ENCODE measurements around the gene PAQR3. TPM values are rescaled to one million over a fixed set of nuclear protein-coding genes. Genes with fewer than 3 reads are reported as not detected.
"Not testable (repeated sequence)": the region's sequence is repeated elsewhere in the genome, so short reads cannot be mapped to it uniquely, and the experiment has no call there.

Gene PAQR3
- total and polyA plus RNA-seq, 5 donors from 2014 or later: 6.5 to 23.5 (median 11.2) TPM

- no peaks in the 10 kb centered on the region for H3K27me3 Mint-ChIP-seq
- ATAC-seq (ENCODE audit: low read depth in 2 of 2) (no peak), DNase-seq (no peak)
- no peaks in the 10 kb centered on the region for H3K4me1 Mint-ChIP-seq
- Histone ChIP-seq H3K36me3 (ENCODE audit: control insufficient read depth, insufficient read depth, low read length) (peaks cover 4% of the 10 kb centered on the region), H3K27me3 (ENCODE audit: control insufficient read depth, insufficient read depth, low read length) (no peaks in the 10 kb centered on the region), H3K9me3 (ENCODE audit: control insufficient read depth in 2 of 2, low read length in 2 of 2) (no peaks in the 10 kb centered on the region), H3K4me1 (ENCODE audit: control insufficient read depth, insufficient read depth, low read length, poor library complexity, severe bottlenecking) (no peaks in the 10 kb centered on the region), H3K27ac (ENCODE audit: insufficient read depth, low read length, poor library complexity, severe bottlenecking) (no peak overlapping the region), H3K4me3 (ENCODE audit: low read depth, low read length) (no peak overlapping the region)
- H3K36me3 Mint-ChIP-seq: peaks cover 11% of the 10 kb centered on the region
- H3K27ac Mint-ChIP-seq: no peak overlapping the region
- H3K4me3 Mint-ChIP-seq: no peak overlapping the region
- H3K9me3 Mint-ChIP-seq: peaks cover 0 to 2% (median 0%) of the 10 kb centered on the region in 7 donors
Observed at GRCh38 chr4:78899302-78899701, 39.9 kb downstream of the PAQR3 start.

- no peaks in the 10 kb centered on the region for H3K4me1 ChIP-seq (ENCODE audit: control insufficient read depth, insufficient read depth, low read length, poor library complexity, severe bottlenecking)
- Mint-ChIP-seq H3K36me3 (peaks cover 20% of the 10 kb centered on the region), H3K9me3 (peaks cover 0 to 1% (median 0%) of the 10 kb centered on the region in 7 donors), H3K27me3 (peaks cover 4% of the 10 kb centered on the region), H3K4me1 (peaks cover 5 to 23% (median 9%) of the 10 kb centered on the region in 4 donors), H3K4me3 (no peak overlapping the region), H3K27ac (peak overlapping the region in 1 of 3 donors; percentile 9)
- H3K27me3 ChIP-seq (ENCODE audit: control insufficient read depth, insufficient read depth, low read length): no peaks in the 10 kb centered on the region
- H3K36me3 ChIP-seq (ENCODE audit: control insufficient read depth, insufficient read depth, low read length): peaks cover 7% of the 10 kb centered on the region
- ATAC-seq (ENCODE audit: low read depth in 2 of 2) (no peak), DNase-seq (no peak)
- H3K9me3 ChIP-seq (ENCODE audit: control insufficient read depth in 2 of 2, low read length in 2 of 2): no peaks in the 10 kb centered on the region
- no peak overlapping the region for H3K27ac ChIP-seq (ENCODE audit: insufficient read depth, low read length, poor library complexity, severe bottlenecking)
- H3K4me3 ChIP-seq (ENCODE audit: low read depth, low read length): no peak overlapping the region
Observed at GRCh38 chr4:78889955-78890354, 49.3 kb downstream of the PAQR3 start.

GRCh38 chr4:78885598-78885997 is 53.6 kb downstream of the PAQR3 start:
- Histone ChIP-seq H3K27ac (ENCODE audit: insufficient read depth, low read length, poor library complexity, severe bottlenecking) (no peak overlapping the region), H3K36me3 (ENCODE audit: control insufficient read depth, insufficient read depth, low read length) (no peaks in the 10 kb centered on the region), H3K4me1 (ENCODE audit: control insufficient read depth, insufficient read depth, low read length, poor library complexity, severe bottlenecking) (no peaks in the 10 kb centered on the region), H3K4me3 (ENCODE audit: low read depth, low read length) (no peak overlapping the region), H3K27me3 (ENCODE audit: control insufficient read depth, insufficient read depth, low read length) (no peaks in the 10 kb centered on the region), H3K9me3 (ENCODE audit: control insufficient read depth in 2 of 2, low read length in 2 of 2) (no peaks in the 10 kb centered on the region)
- H3K36me3 Mint-ChIP-seq: peaks cover 10% of the 10 kb centered on the region
- H3K27ac Mint-ChIP-seq: no peak overlapping the region
- H3K27me3 Mint-ChIP-seq: no peaks in the 10 kb centered on the region
- no peak for ATAC-seq (ENCODE audit: low read depth in 2 of 2)
- peaks cover 0 to 12% (median 6%) of the 10 kb centered on the region in 4 donors for H3K4me1 Mint-ChIP-seq
- H3K9me3 Mint-ChIP-seq: no peaks in the 10 kb centered on the region
- no peak overlapping the region for H3K4me3 Mint-ChIP-seq
- DNase-seq: no peak

- H3K27ac Mint-ChIP-seq: no peak overlapping the region
- no peak overlapping the region for H3K4me3 Mint-ChIP-seq
- Histone ChIP-seq H3K9me3 (ENCODE audit: control insufficient read depth in 2 of 2, low read length in 2 of 2) (no peaks in the 10 kb centered on the region), H3K36me3 (ENCODE audit: control insufficient read depth, insufficient read depth, low read length) (no peaks in the 10 kb centered on the region), H3K27me3 (ENCODE audit: control insufficient read depth, insufficient read depth, low read length) (no peaks in the 10 kb centered on the region), H3K4me1 (ENCODE audit: control insufficient read depth, insufficient read depth, low read length, poor library complexity, severe bottlenecking) (no peaks in the 10 kb centered on the region), H3K27ac (ENCODE audit: insufficient read depth, low read length, poor library complexity, severe bottlenecking) (no peak overlapping the region), H3K4me3 (ENCODE audit: low read depth, low read length) (no peak overlapping the region)
- peaks cover 9% of the 10 kb centered on the region for H3K36me3 Mint-ChIP-seq
- DNase-seq (no peak), ATAC-seq (ENCODE audit: low read depth in 2 of 2) (no peak)
- H3K27me3 Mint-ChIP-seq: no peaks in the 10 kb centered on the region
- no peaks in the 10 kb centered on the region for H3K4me1 Mint-ChIP-seq
- H3K9me3 Mint-ChIP-seq: no peaks in the 10 kb centered on the region
Observed at GRCh38 chr4:78880874-78881492, 58.3 kb downstream of the PAQR3 start.

GRCh38 chr4:78878031-78878430 is 61.2 kb downstream of the PAQR3 start:
- H3K27ac Mint-ChIP-seq: no peak overlapping the region

GRCh38 chr4:78876568-78877320 is 62.5 kb downstream of the PAQR3 start:
- Mint-ChIP-seq H3K4me3 (no peak overlapping the region), H3K9me3 (no peaks in the 10 kb centered on the region), H3K27me3 (no peaks in the 10 kb centered on the region), H3K4me1 (no peaks in the 10 kb centered on the region), H3K27ac (no peak overlapping the region), H3K36me3 (peaks cover 23% of the 10 kb centered on the region)
- H3K27ac ChIP-seq (ENCODE audit: insufficient read depth, low read length, poor library complexity, severe bottlenecking): no peak overlapping the region
- no peak for ATAC-seq (ENCODE audit: low read depth in 2 of 2)
- H3K9me3 ChIP-seq (ENCODE audit: control insufficient read depth in 2 of 2, low read length in 2 of 2): no peaks in the 10 kb centered on the region
- H3K36me3 ChIP-seq (ENCODE audit: control insufficient read depth, insufficient read depth, low read length): peaks cover 12% of the 10 kb centered on the region
- no peak overlapping the region for H3K4me3 ChIP-seq (ENCODE audit: low read depth, low read length)
- H3K27me3 ChIP-seq (ENCODE audit: control insufficient read depth, insufficient read depth, low read length): no peaks in the 10 kb centered on the region
- DNase-seq: no peak
- H3K4me1 ChIP-seq (ENCODE audit: control insufficient read depth, insufficient read depth, low read length, poor library complexity, severe bottlenecking): no peaks in the 10 kb centered on the region

More at GRCh38 chr4:78878031-78878430, 61.2 kb downstream of the PAQR3 start:
- no peaks in the 10 kb centered on the region for H3K27me3 Mint-ChIP-seq
- no peaks in the 10 kb centered on the region for H3K4me1 Mint-ChIP-seq
- DNase-seq (no peak), ATAC-seq (ENCODE audit: low read depth in 2 of 2) (no peak)
- peaks cover 11% of the 10 kb centered on the region for H3K36me3 Mint-ChIP-seq
- no peak overlapping the region for H3K4me3 Mint-ChIP-seq
- Histone ChIP-seq H3K27me3 (ENCODE audit: control insufficient read depth, insufficient read depth, low read length) (no peaks in the 10 kb centered on the region), H3K4me3 (ENCODE audit: low read depth, low read length) (no peak overlapping the region), H3K36me3 (ENCODE audit: control insufficient read depth, insufficient read depth, low read length) (peaks cover 5% of the 10 kb centered on the region), H3K27ac (ENCODE audit: insufficient read depth, low read length, poor library complexity, severe bottlenecking) (no peak overlapping the region), H3K9me3 (ENCODE audit: control insufficient read depth in 2 of 2, low read length in 2 of 2) (no peaks in the 10 kb centered on the region), H3K4me1 (ENCODE audit: control insufficient read depth, insufficient read depth, low read length, poor library complexity, severe bottlenecking) (no peaks in the 10 kb centered on the region)
- no peaks in the 10 kb centered on the region for H3K9me3 Mint-ChIP-seq

GRCh38 chr4:78870056-78870455 is 69.2 kb downstream of the PAQR3 start:
- Mint-ChIP-seq H3K27ac (no peak overlapping the region), H3K27me3 (no peaks in the 10 kb centered on the region), H3K9me3 (no peaks in the 10 kb centered on the region), H3K4me3 (no peak overlapping the region), H3K4me1 (no peaks in the 10 kb centered on the region), H3K36me3 (peaks cover 35% of the 10 kb centered on the region)
- H3K36me3 ChIP-seq (ENCODE audit: control insufficient read depth, insufficient read depth, low read length): peaks cover 13% of the 10 kb centered on the region
- DNase-seq: no peak
- no peaks in the 10 kb centered on the region for H3K27me3 ChIP-seq (ENCODE audit: control insufficient read depth, insufficient read depth, low read length)
- no peak overlapping the region for H3K27ac ChIP-seq (ENCODE audit: insufficient read depth, low read length, poor library complexity, severe bottlenecking)
- no peak for ATAC-seq (ENCODE audit: low read depth in 2 of 2)
- H3K4me3 ChIP-seq (ENCODE audit: low read depth, low read length): no peak overlapping the region
- H3K4me1 ChIP-seq (ENCODE audit: control insufficient read depth, insufficient read depth, low read length, poor library complexity, severe bottlenecking): no peaks in the 10 kb centered on the region
- H3K9me3 ChIP-seq (ENCODE audit: control insufficient read depth in 2 of 2, low read length in 2 of 2): no peaks in the 10 kb centered on the region

GRCh38 chr4:78868712-78869111 is 70.5 kb downstream of the PAQR3 start:
- not testable (repeated sequence) for H3K27ac ChIP-seq (ENCODE audit: insufficient read depth, low read length, poor library complexity, severe bottlenecking); ATAC-seq (ENCODE audit: low read depth in 2 of 2); H3K27me3 Mint-ChIP-seq; H3K4me1 ChIP-seq (ENCODE audit: control insufficient read depth, insufficient read depth, low read length, poor library complexity, severe bottlenecking); H3K9me3 ChIP-seq (ENCODE audit: control insufficient read depth in 2 of 2, low read length in 2 of 2); H3K4me3 ChIP-seq (ENCODE audit: low read depth, low read length); DNase-seq; H3K27me3 ChIP-seq (ENCODE audit: control insufficient read depth, insufficient read depth, low read length); H3K27ac Mint-ChIP-seq; H3K4me3 Mint-ChIP-seq; H3K9me3 Mint-ChIP-seq; H3K4me1 Mint-ChIP-seq
- H3K36me3 ChIP-seq (ENCODE audit: control insufficient read depth, insufficient read depth, low read length): peaks cover 13% of the 10 kb centered on the region
- peaks cover 32% of the 10 kb centered on the region for H3K36me3 Mint-ChIP-seq
